GM06990 (cell line): Measurements from ENCODE around the gene CGB7.
A peak's percentile ranks its signal among the peaks of the same experiment; 100 is the strongest.
"Not testable (repeated sequence)": the region's sequence is repeated elsewhere in the genome, so short reads cannot be mapped to it uniquely, and the experiment has no call there.

Experiments used
- DNase-seq: peaks from one replicate; pipeline ENCODE4 v3.0.0-alpha.2; 2011; ENCODE audit not compliant: insufficient read length; ENCODE audit errors: extremely low read depth
- H3K27me3 ChIP-seq: replicated peaks from 2 replicates; pipeline ENCODE4 v1.6.0; 2011; ENCODE audit warnings: low read length; ENCODE audit not compliant: control insufficient read depth, insufficient read depth
- H3K36me3 ChIP-seq: 2 replicates; pipeline ENCODE4 v1.5.1; 2011; ENCODE audit warnings: low read length; ENCODE audit not compliant: control insufficient read depth, insufficient read depth
- H3K4me3 ChIP-seq: replicated peaks from 2 replicates; pipeline ENCODE4 v1.5.1; 2011; ENCODE audit warnings: low read depth, mild to moderate bottlenecking, control low read depth, low read length
- CTCF ChIP-seq: IDR thresholded peaks from 2 replicates; pipeline ENCODE4 v1.5.1; 2011; ENCODE audit warnings: low read length, control low read depth, mild to moderate bottlenecking, inconsistent platforms; ENCODE audit not compliant: insufficient read depth, poor library complexity, severe bottlenecking

CGB7 gene

GRCh38 chr19:49081273-49081672 is 23.7 kb upstream of the CGB7 start:
- no peaks in the 10 kb centered on the region for H3K36me3 ChIP-seq
- no peak for TF ChIP-seq CTCF
- no peak overlapping the region for H3K4me3 ChIP-seq
- DNase-seq: no peak
- H3K27me3 ChIP-seq: no peaks in the 10 kb centered on the region

- no peak overlapping the region for H3K4me3 ChIP-seq
- no peaks in the 10 kb centered on the region for H3K36me3 ChIP-seq
- no peaks in the 10 kb centered on the region for H3K27me3 ChIP-seq
- DNase-seq: no peak
- no peak for TF ChIP-seq CTCF
Measured at GRCh38 chr19:49080392-49080791, 22.8 kb upstream of the CGB7 start.

GRCh38 chr19:49074869-49075268 is 17.3 kb upstream of the CGB7 start:
- H3K27me3 ChIP-seq, H3K36me3 ChIP-seq, H3K4me3 ChIP-seq, DNase-seq: not testable (repeated sequence)
- peak; percentile 65 for TF ChIP-seq CTCF

GRCh38 chr19:49073514-49074378 is 16.2 kb upstream of the CGB7 start:
- H3K27me3 ChIP-seq: no peaks in the 10 kb centered on the region
- DNase-seq: no peak
- peak; percentile 46 for TF ChIP-seq CTCF

GRCh38 chr19:49071860-49072547 is 14.5 kb upstream of the CGB7 start:
- Histone ChIP-seq H3K36me3 (no peaks in the 10 kb centered on the region), H3K27me3 (no peaks in the 10 kb centered on the region), H3K4me3 (no peak overlapping the region)
- DNase-seq: no peak
- no peak for TF ChIP-seq CTCF

More at GRCh38 chr19:49073514-49074378, 16.2 kb upstream of the CGB7 start:
- Histone ChIP-seq H3K4me3 (no peak overlapping the region), H3K36me3 (no peaks in the 10 kb centered on the region)
